Measurements from ENCODE around the gene AKT1. TPM values are rescaled to one million over a fixed set of nuclear protein-coding genes. Genes with fewer than 3 reads are reported as not detected.
A peak's percentile ranks its signal among the peaks of the same experiment; 100 is the strongest.

AKT1 gene
- total RNA-seq, 1 donor from 2014 or later, result 133 TPM

GRCh38 chr14:104724981-104725771 lies 70.4 kb downstream of the AKT1 start:
- TF ChIP-seq, protein P1, sequence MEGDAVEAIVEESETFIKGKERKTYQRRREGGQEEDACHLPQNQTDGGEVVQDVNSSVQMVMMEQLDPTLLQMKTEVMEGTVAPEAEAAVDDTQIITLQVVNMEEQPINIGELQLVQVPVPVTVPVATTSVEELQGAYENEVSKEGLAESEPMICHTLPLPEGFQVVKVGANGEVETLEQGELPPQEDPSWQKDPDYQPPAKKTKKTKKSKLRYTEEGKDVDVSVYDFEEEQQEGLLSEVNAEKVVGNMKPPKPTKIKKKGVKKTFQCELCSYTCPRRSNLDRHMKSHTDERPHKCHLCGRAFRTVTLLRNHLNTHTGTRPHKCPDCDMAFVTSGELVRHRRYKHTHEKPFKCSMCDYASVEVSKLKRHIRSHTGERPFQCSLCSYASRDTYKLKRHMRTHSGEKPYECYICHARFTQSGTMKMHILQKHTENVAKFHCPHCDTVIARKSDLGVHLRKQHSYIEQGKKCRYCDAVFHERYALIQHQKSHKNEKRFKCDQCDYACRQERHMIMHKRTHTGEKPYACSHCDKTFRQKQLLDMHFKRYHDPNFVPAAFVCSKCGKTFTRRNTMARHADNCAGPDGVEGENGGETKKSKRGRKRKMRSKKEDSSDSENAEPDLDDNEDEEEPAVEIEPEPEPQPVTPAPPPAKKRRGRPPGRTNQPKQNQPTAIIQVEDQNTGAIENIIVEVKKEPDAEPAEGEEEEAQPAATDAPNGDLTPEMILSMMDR (IDR thresholded peaks at IDR 0.05; ENCODE audit: unreplicated experiment), result no peak
- Mint-ChIP-seq H3K4me1 (ENCODE audit: unreplicated experiment) (peaks cover 2% of the 10 kb centered on the region), H3K27ac (ENCODE audit: unreplicated experiment) (no peak overlapping the region), H3K4me3 (ENCODE audit: unreplicated experiment) (peak overlapping the region; percentile 69), H3K9me3 (ENCODE audit: unreplicated experiment) (no peaks in the 10 kb centered on the region), H3K27me3 (ENCODE audit: unreplicated experiment) (peaks cover 25% of the 10 kb centered on the region), H3K36me3 (ENCODE audit: low read depth, unreplicated experiment) (peaks cover 7% of the 10 kb centered on the region)
- DNase-seq (ENCODE audit: low spot score), result peak; percentile 50

DNA sequence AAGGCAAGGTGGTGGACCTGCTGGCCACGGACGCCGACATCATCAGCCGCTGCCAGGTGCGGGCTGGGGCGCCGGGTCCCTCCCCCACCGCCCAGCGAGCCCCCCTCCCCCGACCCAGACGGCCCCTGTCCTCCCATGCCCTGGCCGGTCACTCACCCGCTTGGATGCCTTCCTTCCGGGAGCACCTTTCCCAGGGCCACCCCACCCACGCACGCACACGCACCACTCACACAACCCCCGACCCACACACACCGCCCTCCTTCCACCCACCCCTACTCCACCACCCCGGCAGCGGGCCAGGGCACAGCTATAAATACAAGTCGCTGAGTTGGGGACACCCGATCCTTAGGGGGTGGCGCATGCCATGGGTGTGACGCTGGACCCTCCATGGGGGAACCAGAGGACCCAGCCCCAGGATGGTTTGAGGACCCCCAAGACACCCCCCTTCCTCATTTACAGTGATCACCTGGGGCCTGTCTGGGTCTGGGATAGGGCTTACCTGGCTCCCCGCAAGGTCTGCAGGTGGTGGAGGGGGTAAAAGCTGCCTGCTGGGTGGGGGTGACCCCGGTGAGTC lies 71.1 kb downstream of the AKT1 start:
- Mint-ChIP-seq H3K9me3 (ENCODE audit: unreplicated experiment) (no peaks in the 10 kb centered on the region), H3K4me3 (ENCODE audit: unreplicated experiment) (no peak overlapping the region), H3K36me3 (ENCODE audit: low read depth, unreplicated experiment) (peaks cover 14% of the 10 kb centered on the region), H3K27me3 (ENCODE audit: unreplicated experiment) (peaks cover 30% of the 10 kb centered on the region), H3K4me1 (ENCODE audit: unreplicated experiment) (peaks cover 2% of the 10 kb centered on the region), H3K27ac (ENCODE audit: unreplicated experiment) (no peak overlapping the region)
- no peak for DNase-seq (ENCODE audit: low spot score)
- TF ChIP-seq, protein P1 (IDR thresholded peaks at IDR 0.05; ENCODE audit: unreplicated experiment), result no peak

GRCh38 chr14:104723651-104724406 lies 71.7 kb downstream of the AKT1 start, which contains the start of gene ADSS1:
ADSS1 (plus strand) TSS chr14:104724229; CDS start chr14:104724271, 42 bp downstream.
- TF ChIP-seq, protein P1 (IDR thresholded peaks at IDR 0.05; ENCODE audit: unreplicated experiment), result peak; percentile 99
- Mint-ChIP-seq H3K4me1 (ENCODE audit: unreplicated experiment) (peaks cover 2% of the 10 kb centered on the region), H3K36me3 (ENCODE audit: low read depth, unreplicated experiment) (peaks cover 14% of the 10 kb centered on the region), H3K9me3 (ENCODE audit: unreplicated experiment) (no peaks in the 10 kb centered on the region), H3K4me3 (ENCODE audit: unreplicated experiment) (peak within 1 kb of the TSS; percentile 69), H3K27ac (ENCODE audit: unreplicated experiment) (no peak within 1 kb of the TSS), H3K27me3 (ENCODE audit: unreplicated experiment) (peaks cover 25% of the 10 kb centered on the region)
- DNase-seq (ENCODE audit: low spot score), result peak; percentile 67

- H3K27ac Mint-ChIP-seq (ENCODE audit: unreplicated experiment), result no peak overlapping the region
- H3K27me3 Mint-ChIP-seq (ENCODE audit: unreplicated experiment), result peaks cover 21% of the 10 kb centered on the region
- TF ChIP-seq, protein P1 (IDR thresholded peaks at IDR 0.05; ENCODE audit: unreplicated experiment), result no peak
- H3K4me1 Mint-ChIP-seq (ENCODE audit: unreplicated experiment), result peaks cover 2% of the 10 kb centered on the region
- H3K9me3 Mint-ChIP-seq (ENCODE audit: unreplicated experiment), result no peaks in the 10 kb centered on the region
- no peak for DNase-seq (ENCODE audit: low spot score)
- H3K4me3 Mint-ChIP-seq (ENCODE audit: unreplicated experiment), result no peak overlapping the region
- H3K36me3 Mint-ChIP-seq (ENCODE audit: low read depth, unreplicated experiment), result peaks cover 14% of the 10 kb centered on the region
Observed at GRCh38 chr14:104722938-104723650, 72.5 kb downstream of the AKT1 start.

All from endothelial cell (in vitro differentiated cells).